WTC11 (cell line): ENCODE results near the gene RGL3. TPM values are rescaled to one million over a fixed set of nuclear protein-coding genes. Genes with fewer than 3 reads are reported as not detected.

Source experiments
- ATAC-seq: fragments of 200-7000 bp; cut with Tn5 transposase; 2 replicates; pipeline ENCODE4 v1.10.0; 2021; ENCODE audit warnings: mild to moderate bottlenecking, moderate library complexity
- CTCF ChIA-PET: fragments of 300-600 bp; sonication (Branson Sonifier 250); formaldehyde crosslinking; loops from one replicate; lab custom pipeline; 2021; ENCODE audit warnings: antibody characterized with exemption; lab: Charles Lee
- POLR2A ChIA-PET: fragments of 350-600 bp; sonication (Branson Sonifier 250); formaldehyde crosslinking; loops from one replicate; lab custom pipeline; 2021; ENCODE audit warnings: antibody characterized with exemption; lab: Charles Lee
- DNase-seq: peaks from one replicate; pipeline ENCODE4 v3.0.0; 2021; ENCODE audit warnings: low spot score
- H3K27ac Mint-ChIP-seq: 2 replicates; pipeline ENCODE4 v1.8.0; 2021; ENCODE audit warnings: mixed read lengths
- H3K27me3 Mint-ChIP-seq: 2 replicates; pipeline ENCODE4 v1.8.0; 2021; ENCODE audit warnings: low read depth, mild to moderate bottlenecking, moderate library complexity, mixed read lengths
- H3K36me3 Mint-ChIP-seq: 2 replicates; pipeline ENCODE4 v1.8.0; 2021; ENCODE audit warnings: mixed read lengths
- H3K4me1 Mint-ChIP-seq: 2 replicates; pipeline ENCODE4 v1.8.0; 2022; ENCODE audit warnings: mixed read lengths
- H3K4me3 Mint-ChIP-seq: 2 replicates; pipeline ENCODE4 v1.8.0; 2021; ENCODE audit warnings: mild to moderate bottlenecking, moderate library complexity, mixed read lengths
- H3K9me3 Mint-ChIP-seq: 2 replicates; pipeline ENCODE4 v1.8.0; 2021; ENCODE audit warnings: mixed read lengths
- CREM ChIP-seq: sonication (generic); formaldehyde crosslinking; IDR thresholded peaks from 2 replicates; pipeline ENCODE4 v1.8.1; 2022; ENCODE audit warnings: mild to moderate bottlenecking, missing genetic modification reagents, moderate library complexity
- ESRRA ChIP-seq: sonication (generic); formaldehyde crosslinking; IDR thresholded peaks from 2 replicates; pipeline ENCODE4 v1.8.1; 2022; ENCODE audit warnings: mild to moderate bottlenecking, missing genetic modification reagents, borderline replicate concordance
- ETV6 ChIP-seq: sonication (generic); formaldehyde crosslinking; IDR thresholded peaks from 2 replicates; pipeline ENCODE4 v1.8.1; 2022; ENCODE audit warnings: mild to moderate bottlenecking, missing genetic modification reagents
- FOXP1 ChIP-seq: sonication (generic); formaldehyde crosslinking; IDR thresholded peaks from 2 replicates; pipeline ENCODE4 v1.8.0; 2022; ENCODE audit warnings: missing genetic modification reagents, mild to moderate bottlenecking, moderate library complexity, borderline replicate concordance
- GRHL2 ChIP-seq: fragments of 250-450 bp; sonication (Bioruptor Pico); IDR thresholded peaks from 2 replicates; pipeline ENCODE4 v1.8.0; 2022; ENCODE audit warnings: mild to moderate bottlenecking, moderate library complexity; ENCODE audit not compliant: insufficient replicate concordance, severe bottlenecking
- MAX ChIP-seq: sonication (generic); formaldehyde crosslinking; IDR thresholded peaks from 2 replicates; pipeline ENCODE4 v1.8.0; 2022; ENCODE audit warnings: mild to moderate bottlenecking, missing genetic modification reagents
- NFYB ChIP-seq: sonication (generic); formaldehyde crosslinking; conservative IDR thresholded peaks from 2 replicates; pipeline ENCODE4 v1.8.0; 2022; ENCODE audit warnings: low read depth, missing genetic modification reagents
- NR1H2 ChIP-seq: sonication (generic); formaldehyde crosslinking; IDR thresholded peaks from 2 replicates; pipeline ENCODE4 v1.9.0; 2021; ENCODE audit warnings: mild to moderate bottlenecking, moderate library complexity, missing genetic modification reagents
- SMAD3 ChIP-seq: sonication (generic); formaldehyde crosslinking; IDR thresholded peaks from 2 replicates; pipeline ENCODE4 v1.8.0; 2022; ENCODE audit warnings: missing genetic modification reagents, mild to moderate bottlenecking, borderline replicate concordance
- SP1 ChIP-seq: sonication (generic); formaldehyde crosslinking; conservative IDR thresholded peaks from 2 replicates; pipeline ENCODE4 v1.8.1; 2022; ENCODE audit warnings: missing genetic modification reagents
- TEAD1 ChIP-seq: sonication (generic); formaldehyde crosslinking; IDR thresholded peaks from 2 replicates; pipeline ENCODE4 v1.8.0; 2022; ENCODE audit warnings: mild to moderate bottlenecking, missing genetic modification reagents
- USF1 ChIP-seq: sonication (generic); formaldehyde crosslinking; IDR thresholded peaks from 2 replicates; pipeline ENCODE4 v1.8.0; 2022; ENCODE audit warnings: mild to moderate bottlenecking, missing genetic modification reagents
- total RNA-seq: library from RNA; stranded (reverse); gene quantifications from 3 replicates; pipeline ENCODE4 v1.2.3, GENCODE V29; 2021
- TF ChIP-seq, protein P1 (sequence below): sonication (generic); formaldehyde crosslinking; IDR thresholded peaks from 2 replicates; pipeline ENCODE4 v1.8.1; 2022; ENCODE audit warnings: mild to moderate bottlenecking, moderate library complexity, missing genetic modification reagents
- TF ChIP-seq, protein P2 (sequence below): fragments of 250-450 bp; sonication (Bioruptor Pico); IDR thresholded peaks from 2 replicates; pipeline ENCODE4 v1.8.0; 2021; ENCODE audit warnings: mild to moderate bottlenecking
- TF ChIP-seq, protein P3 (sequence below): fragments of 250-450 bp; sonication (Bioruptor Pico); IDR thresholded peaks from 2 replicates; pipeline ENCODE4 v1.9.0; 2021; ENCODE audit warnings: mild to moderate bottlenecking
- TF ChIP-seq, protein P4 (sequence below): sonication (generic); formaldehyde crosslinking; IDR thresholded peaks from 2 replicates; pipeline ENCODE4 v1.8.0; 2023; ENCODE audit warnings: missing genetic modification reagents, mild to moderate bottlenecking, borderline replicate concordance

RGL3 gene
- total RNA-seq, 1 experiment from 2014 or later: 69.0 TPM

GRCh38 chr19:11435057-11435832 is 16.1 kb upstream of the RGL3 start, which contains the start of the genes ODAD3 and PRKCSH (continued):
- TF ChIP-seq, protein P1, sequence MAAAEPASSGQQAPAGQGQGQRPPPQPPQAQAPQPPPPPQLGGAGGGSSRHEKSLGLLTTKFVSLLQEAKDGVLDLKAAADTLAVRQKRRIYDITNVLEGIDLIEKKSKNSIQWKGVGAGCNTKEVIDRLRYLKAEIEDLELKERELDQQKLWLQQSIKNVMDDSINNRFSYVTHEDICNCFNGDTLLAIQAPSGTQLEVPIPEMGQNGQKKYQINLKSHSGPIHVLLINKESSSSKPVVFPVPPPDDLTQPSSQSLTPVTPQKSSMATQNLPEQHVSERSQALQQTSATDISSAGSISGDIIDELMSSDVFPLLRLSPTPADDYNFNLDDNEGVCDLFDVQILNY (CRISPR knock-in tag): peak; percentile 93
- TF ChIP-seq NR1H2 (CRISPR knock-in tag) (no peak), NFYB (CRISPR knock-in tag) (peak; percentile 82), SMAD3 (0 out of 2 replicates have a peak, but pooled peaks have one; percentile 24), USF1 (CRISPR knock-in tag) (peak; percentile 96), CREM (CRISPR knock-in tag) (peak; percentile 87), SP1 (CRISPR knock-in tag) (peak; percentile 93), FOXP1 (CRISPR knock-in tag) (0 out of 2 replicates have a peak, but pooled peaks have one; percentile 51), TEAD1 (peak; percentile 68; the same call in 1 of the 2 replicates), ETV6 (CRISPR knock-in tag) (peak; percentile 88)
- TF ChIP-seq, protein P2, sequence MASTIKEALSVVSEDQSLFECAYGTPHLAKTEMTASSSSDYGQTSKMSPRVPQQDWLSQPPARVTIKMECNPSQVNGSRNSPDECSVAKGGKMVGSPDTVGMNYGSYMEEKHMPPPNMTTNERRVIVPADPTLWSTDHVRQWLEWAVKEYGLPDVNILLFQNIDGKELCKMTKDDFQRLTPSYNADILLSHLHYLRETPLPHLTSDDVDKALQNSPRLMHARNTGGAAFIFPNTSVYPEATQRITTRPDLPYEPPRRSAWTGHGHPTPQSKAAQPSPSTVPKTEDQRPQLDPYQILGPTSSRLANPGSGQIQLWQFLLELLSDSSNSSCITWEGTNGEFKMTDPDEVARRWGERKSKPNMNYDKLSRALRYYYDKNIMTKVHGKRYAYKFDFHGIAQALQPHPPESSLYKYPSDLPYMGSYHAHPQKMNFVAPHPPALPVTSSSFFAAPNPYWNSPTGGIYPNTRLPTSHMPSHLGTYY (CRISPR knock-in tag): no peak

DNA sequence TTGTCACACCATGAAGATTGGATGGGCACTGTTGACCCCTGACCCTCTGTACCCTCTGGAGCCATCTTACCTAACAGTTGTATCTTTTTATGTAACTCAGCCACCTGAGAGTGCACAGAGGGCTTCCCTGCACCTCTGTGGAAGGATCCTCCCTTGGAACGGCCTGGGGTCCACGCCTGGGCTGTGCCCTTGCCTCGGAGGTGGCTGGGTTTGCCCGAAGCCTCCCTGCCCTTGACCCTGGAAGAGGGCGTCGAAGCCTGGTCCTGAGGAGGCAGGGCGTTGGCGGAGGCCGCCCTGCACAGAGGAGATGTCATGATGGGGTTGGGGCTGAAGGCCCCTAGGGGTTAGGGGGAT is 15.6 kb upstream of the RGL3 start:
- POLR2A ChIA-PET: interaction anchor here (1.0 to 1.4 kb wide), 7 partner anchors 8 to 60 kb away, joined by 3 to 14 read pairs (median 6); partner anchors contain the start of genes EPOR, RGL3 and SWSAP1
- TF ChIP-seq ESRRA: no peak
- TF ChIP-seq, protein P3, sequence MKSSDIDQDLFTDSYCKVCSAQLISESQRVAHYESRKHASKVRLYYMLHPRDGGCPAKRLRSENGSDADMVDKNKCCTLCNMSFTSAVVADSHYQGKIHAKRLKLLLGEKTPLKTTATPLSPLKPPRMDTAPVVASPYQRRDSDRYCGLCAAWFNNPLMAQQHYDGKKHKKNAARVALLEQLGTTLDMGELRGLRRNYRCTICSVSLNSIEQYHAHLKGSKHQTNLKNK: no peak
- no peak for TF ChIP-seq NFYB (CRISPR knock-in tag)
- TF ChIP-seq, protein P4, sequence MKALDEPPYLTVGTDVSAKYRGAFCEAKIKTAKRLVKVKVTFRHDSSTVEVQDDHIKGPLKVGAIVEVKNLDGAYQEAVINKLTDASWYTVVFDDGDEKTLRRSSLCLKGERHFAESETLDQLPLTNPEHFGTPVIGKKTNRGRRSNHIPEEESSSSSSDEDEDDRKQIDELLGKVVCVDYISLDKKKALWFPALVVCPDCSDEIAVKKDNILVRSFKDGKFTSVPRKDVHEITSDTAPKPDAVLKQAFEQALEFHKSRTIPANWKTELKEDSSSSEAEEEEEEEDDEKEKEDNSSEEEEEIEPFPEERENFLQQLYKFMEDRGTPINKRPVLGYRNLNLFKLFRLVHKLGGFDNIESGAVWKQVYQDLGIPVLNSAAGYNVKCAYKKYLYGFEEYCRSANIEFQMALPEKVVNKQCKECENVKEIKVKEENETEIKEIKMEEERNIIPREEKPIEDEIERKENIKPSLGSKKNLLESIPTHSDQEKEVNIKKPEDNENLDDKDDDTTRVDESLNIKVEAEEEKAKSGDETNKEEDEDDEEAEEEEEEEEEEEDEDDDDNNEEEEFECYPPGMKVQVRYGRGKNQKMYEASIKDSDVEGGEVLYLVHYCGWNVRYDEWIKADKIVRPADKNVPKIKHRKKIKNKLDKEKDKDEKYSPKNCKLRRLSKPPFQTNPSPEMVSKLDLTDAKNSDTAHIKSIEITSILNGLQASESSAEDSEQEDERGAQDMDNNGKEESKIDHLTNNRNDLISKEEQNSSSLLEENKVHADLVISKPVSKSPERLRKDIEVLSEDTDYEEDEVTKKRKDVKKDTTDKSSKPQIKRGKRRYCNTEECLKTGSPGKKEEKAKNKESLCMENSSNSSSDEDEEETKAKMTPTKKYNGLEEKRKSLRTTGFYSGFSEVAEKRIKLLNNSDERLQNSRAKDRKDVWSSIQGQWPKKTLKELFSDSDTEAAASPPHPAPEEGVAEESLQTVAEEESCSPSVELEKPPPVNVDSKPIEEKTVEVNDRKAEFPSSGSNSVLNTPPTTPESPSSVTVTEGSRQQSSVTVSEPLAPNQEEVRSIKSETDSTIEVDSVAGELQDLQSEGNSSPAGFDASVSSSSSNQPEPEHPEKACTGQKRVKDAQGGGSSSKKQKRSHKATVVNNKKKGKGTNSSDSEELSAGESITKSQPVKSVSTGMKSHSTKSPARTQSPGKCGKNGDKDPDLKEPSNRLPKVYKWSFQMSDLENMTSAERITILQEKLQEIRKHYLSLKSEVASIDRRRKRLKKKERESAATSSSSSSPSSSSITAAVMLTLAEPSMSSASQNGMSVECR (CRISPR knock-in tag): peak; percentile 36; the same call in 1 of the 2 replicates
- TF ChIP-seq MAX: peak; percentile 0; the same call in 1 of the 2 replicates
- TF ChIP-seq GRHL2 (CRISPR knock-in tag): no peak

More for the DNA sequence above, 15.6 kb upstream of the RGL3 start:
- no peaks in the 10 kb centered on the region for H3K9me3 Mint-ChIP-seq
- CTCF ChIA-PET: interaction anchor here (0.6 to 4.9 kb wide), 25 partner anchors 8 to 625 kb away, joined by 3 to 111 read pairs (median 6); partner anchors contain the start of genes EPOR, RGL3 and SWSAP1
- H3K4me1 Mint-ChIP-seq: peaks cover 11% of the 10 kb centered on the region
- DNase-seq (no peak), ATAC-seq (no peak; the same call in 1 of the 2 replicates)
- H3K4me3 Mint-ChIP-seq: peak overlapping the region; percentile 96
- peak overlapping the region; percentile 90 for H3K27ac Mint-ChIP-seq
- H3K27me3 Mint-ChIP-seq: no peaks in the 10 kb centered on the region
- peaks cover 29% of the 10 kb centered on the region for H3K36me3 Mint-ChIP-seq
